Kidney (tissue), 14 donors: Measurements from ENCODE around the gene LYZL1. TPM values are rescaled to one million over a fixed set of nuclear protein-coding genes. Genes with fewer than 3 reads are reported as not detected.
"Not testable (repeated sequence)": the region's sequence is repeated elsewhere in the genome, so short reads cannot be mapped to it uniquely, and the experiment has no call there.

Source experiments
- DNase-seq, 5 donors: peaks; one replicate each; pipeline ENCODE4 v3.0.0-alpha.2; 2013 to 2020
- FAIRE-seq: peaks from 2 replicates; lab custom pipeline; 2012; peaks lifted over from hg19 to GRCh38; lab: Jason Lieb, UNC
- H3K27ac ChIP-seq, 2 donors: one replicate each; pipeline ENCODE4 v1.7.0; 2013; ENCODE audit warnings: low read depth in 2 of 2, low read length in 2 of 2, inconsistent platforms in 1 of 2
- H3K27me3 ChIP-seq: one replicate; pipeline ENCODE4 v1.7.1; 2013; ENCODE audit warnings: low read length, inconsistent platforms; ENCODE audit not compliant: control insufficient read depth, insufficient read depth
- H3K36me3 ChIP-seq, 3 donors: one replicate each; pipeline versions ENCODE4 v1.7.0 to v1.7.1; 2013; ENCODE audit warnings: low read length in 3 of 3, control low read depth in 1 of 3, inconsistent platforms in 1 of 3; ENCODE audit not compliant: insufficient read depth in 3 of 3, control insufficient read depth in 2 of 3
- H3K4me1 ChIP-seq, 3 donors: one replicate each; pipeline versions ENCODE4 v1.7.0 to v1.7.1; 2013; ENCODE audit warnings: low read length in 3 of 3, inconsistent platforms in 1 of 3, low read depth in 1 of 3; ENCODE audit not compliant: control insufficient read depth in 2 of 3, insufficient read depth in 2 of 3
- H3K4me3 ChIP-seq, 3 donors: one replicate each; pipeline versions ENCODE4 v1.7.0 to v1.8.1; 2013; ENCODE audit warnings: low read length in 3 of 3, control low read depth in 1 of 3, inconsistent platforms in 1 of 3
- H3K9ac ChIP-seq, 3 donors: one replicate each; pipeline versions ENCODE4 v1.7.0 to v1.7.1; 2013; ENCODE audit warnings: low read length in 3 of 3, control low read depth in 1 of 3, inconsistent platforms in 1 of 3
- H3K9me3 ChIP-seq, 3 donors: one replicate each; pipeline versions ENCODE4 v1.7.0 to v1.7.1; 2013; ENCODE audit warnings: low read length in 3 of 3, control low read depth in 1 of 3, inconsistent platforms in 1 of 3; ENCODE audit not compliant: control insufficient read depth in 2 of 3, insufficient read depth in 1 of 3
- intact Hi-C: fragments of 100-400 bp; cut with DNase I; formaldehyde crosslinking; loops from one replicate; pipeline ENCODE4 v1.11.1; 2022
- polyA plus RNA-seq: library from polyadenylated mRNA; stranded (reverse); fragments of 350-450 nt; fragmentation: Illumina TruSeq; extraction: RNeasy Lipid Tissue Mini Kit (QIAGEN cat#74804); gene quantifications from one replicate; pipeline ENCODE4 v1.2.3, GENCODE V29; 2014; ENCODE audit warnings: low read depth, low replicate concordance; ENCODE audit not compliant: insufficient read depth
- total RNA-seq: library from RNA; stranded (reverse); fragmentation: NEBNext Ultra II Directional; extraction: Animal tissue kit (Norgen Biotek cat#: 25700); gene quantifications from one replicate; pipeline ENCODE4 v1.2.1, GENCODE V29; 2021
- TF ChIP-seq, protein P1 (sequence below): IDR thresholded peaks from 3 replicates; pipeline ENCODE4 v1.5.1; 2012; ENCODE audit warnings: mild to moderate bottlenecking, moderate library complexity, borderline replicate concordance; ENCODE audit not compliant: insufficient read depth; ENCODE audit errors: extremely low read depth
- donor health status: control.
- donor health status: control.
- donor health status: control.
- donor health status: control.
- donor health status: control.
- donor health status: DM: yes; HTN: yes; CAD: no.
- donor health status: Normal renal cell carcinoma (clear cell type).

The LYZL1 gene
- total and polyA plus RNA-seq, 2 donors from 2014 or later, result not detected

DNA sequence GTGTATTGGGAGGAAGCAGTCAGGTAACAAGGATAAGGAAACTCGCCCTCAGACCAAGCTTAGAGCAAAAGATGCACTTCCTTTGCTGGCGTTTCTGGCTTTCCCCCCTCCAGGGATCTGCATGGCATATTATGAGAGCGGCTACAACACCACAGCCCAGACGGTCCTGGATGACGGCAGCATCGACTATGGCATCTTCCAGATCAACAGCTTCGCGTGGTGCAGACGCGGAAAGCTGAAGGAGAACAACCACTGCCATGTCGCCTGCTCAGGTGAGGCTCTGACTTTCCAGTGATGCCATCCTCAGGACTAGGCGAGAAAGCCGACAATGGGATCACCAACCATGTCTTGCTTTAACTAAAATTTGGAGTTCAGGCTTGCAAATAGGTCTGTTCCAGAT, 3.5 kb downstream of the LYZL1 start:
- FAIRE-seq, intact Hi-C loops, H3K36me3 ChIP-seq, H3K27me3 ChIP-seq, H3K4me1 ChIP-seq, DNase-seq, H3K4me3 ChIP-seq, H3K27ac ChIP-seq, H3K9ac ChIP-seq: not testable (repeated sequence)
- H3K9me3 ChIP-seq, result peaks cover 0 to 17% (median 0%) of the 10 kb centered on the region in 3 donors

DNA sequence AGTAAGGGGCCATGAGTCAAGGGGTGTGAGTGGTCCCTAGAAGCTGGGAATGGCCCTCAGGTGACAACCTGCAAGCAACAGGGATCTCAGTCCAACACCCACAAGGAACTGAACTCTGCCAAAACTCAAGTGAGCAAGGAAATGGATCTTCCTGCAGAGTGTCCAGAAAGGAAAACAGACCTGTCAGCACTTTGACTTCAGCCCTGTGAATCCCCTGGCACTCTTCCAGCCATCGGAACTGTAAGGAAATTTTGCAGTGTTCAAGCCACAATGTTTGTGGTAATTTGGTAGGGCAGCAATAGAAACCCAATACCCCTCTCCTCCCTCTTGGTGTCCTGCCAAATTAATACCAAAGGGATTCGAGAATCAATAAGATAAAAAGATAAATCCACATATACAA, 6.9 kb downstream of the LYZL1 start:
- no peaks in the 10 kb centered on the region for H3K27me3 ChIP-seq
- no peak for FAIRE-seq
- H3K36me3 ChIP-seq, result no peaks in the 10 kb centered on the region
- H3K4me1 ChIP-seq, result no peaks in the 10 kb centered on the region
- intact Hi-C loops, result no loop called here
- H3K9ac ChIP-seq, result no peak overlapping the region
- TF ChIP-seq, protein P1, sequence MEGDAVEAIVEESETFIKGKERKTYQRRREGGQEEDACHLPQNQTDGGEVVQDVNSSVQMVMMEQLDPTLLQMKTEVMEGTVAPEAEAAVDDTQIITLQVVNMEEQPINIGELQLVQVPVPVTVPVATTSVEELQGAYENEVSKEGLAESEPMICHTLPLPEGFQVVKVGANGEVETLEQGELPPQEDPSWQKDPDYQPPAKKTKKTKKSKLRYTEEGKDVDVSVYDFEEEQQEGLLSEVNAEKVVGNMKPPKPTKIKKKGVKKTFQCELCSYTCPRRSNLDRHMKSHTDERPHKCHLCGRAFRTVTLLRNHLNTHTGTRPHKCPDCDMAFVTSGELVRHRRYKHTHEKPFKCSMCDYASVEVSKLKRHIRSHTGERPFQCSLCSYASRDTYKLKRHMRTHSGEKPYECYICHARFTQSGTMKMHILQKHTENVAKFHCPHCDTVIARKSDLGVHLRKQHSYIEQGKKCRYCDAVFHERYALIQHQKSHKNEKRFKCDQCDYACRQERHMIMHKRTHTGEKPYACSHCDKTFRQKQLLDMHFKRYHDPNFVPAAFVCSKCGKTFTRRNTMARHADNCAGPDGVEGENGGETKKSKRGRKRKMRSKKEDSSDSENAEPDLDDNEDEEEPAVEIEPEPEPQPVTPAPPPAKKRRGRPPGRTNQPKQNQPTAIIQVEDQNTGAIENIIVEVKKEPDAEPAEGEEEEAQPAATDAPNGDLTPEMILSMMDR, result no peak
- DNase-seq, result no peak
- no peak overlapping the region for H3K4me3 ChIP-seq
- peaks cover 0 to 28% (median 4%) of the 10 kb centered on the region in 3 donors for H3K9me3 ChIP-seq
- no peak overlapping the region for H3K27ac ChIP-seq

DNA sequence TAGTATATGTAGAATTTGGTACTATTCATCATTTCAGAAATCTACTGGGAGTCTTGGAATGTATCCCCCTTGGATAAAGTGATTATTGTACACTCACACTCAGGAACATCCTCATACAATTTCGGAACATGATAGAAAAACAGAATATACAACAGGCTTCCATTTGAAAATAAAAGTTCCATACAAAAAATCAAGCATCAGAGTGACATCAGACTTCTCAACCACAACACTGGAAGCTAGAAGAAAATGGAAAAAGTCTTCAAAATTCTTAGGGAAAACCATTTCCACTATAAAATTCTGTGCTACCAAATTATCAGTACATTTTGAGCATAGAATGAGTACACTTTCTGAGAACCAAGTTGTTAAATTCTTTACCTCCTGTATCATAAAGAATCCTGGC, 8.8 kb downstream of the LYZL1 start:
- H3K36me3 ChIP-seq, result no peaks in the 10 kb centered on the region
- peaks cover 0 to 38% (median 4%) of the 10 kb centered on the region in 3 donors for H3K9me3 ChIP-seq
- H3K9ac ChIP-seq, result no peak overlapping the region
- FAIRE-seq (no peak), DNase-seq (no peak)
- H3K27ac ChIP-seq, result no peak overlapping the region
- no peak overlapping the region for H3K4me3 ChIP-seq
- intact Hi-C loops, result no loop called here
- H3K27me3 ChIP-seq, result no peaks in the 10 kb centered on the region
- H3K4me1 ChIP-seq, result no peaks in the 10 kb centered on the region
- TF ChIP-seq, protein P1, result no peak

DNA sequence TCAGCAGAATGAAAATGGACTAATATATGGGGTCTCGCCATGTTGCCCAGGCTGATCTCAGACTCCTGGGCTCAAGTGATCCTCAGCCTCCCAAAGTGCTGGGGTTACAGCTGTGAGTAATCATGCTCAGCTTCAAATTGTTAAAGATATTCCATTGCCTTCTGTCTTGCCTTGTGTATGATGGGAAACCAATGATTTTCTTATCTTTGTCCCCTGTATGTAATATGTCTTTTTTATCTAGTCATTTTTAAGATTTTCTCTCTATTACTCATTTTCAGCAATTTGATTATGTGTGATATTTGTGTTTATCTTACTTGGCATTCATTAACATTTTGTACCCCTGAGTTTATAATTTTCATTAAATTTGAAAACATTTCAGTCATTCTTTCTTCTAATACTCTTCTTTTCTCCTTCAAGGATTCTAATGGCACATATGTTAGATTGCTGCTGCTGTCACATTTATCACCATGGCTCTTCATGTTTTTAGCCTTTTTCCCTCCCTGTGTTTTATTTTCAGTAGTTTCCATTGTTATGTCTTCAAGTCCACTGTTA, 12.6 kb downstream of the LYZL1 start:
- Histone ChIP-seq H3K9ac (no peak overlapping the region), H3K9me3 (peaks cover 0 to 25% (median 4%) of the 10 kb centered on the region in 3 donors), H3K27me3 (no peaks in the 10 kb centered on the region), H3K4me1 (peaks cover 3 to 6% (median 5%) of the 10 kb centered on the region in 3 donors), H3K36me3 (no peaks in the 10 kb centered on the region), H3K27ac (no peak overlapping the region), H3K4me3 (no peak overlapping the region)
- TF ChIP-seq, protein P1, result no peak
- intact Hi-C loops, result loop anchor here (10.0 kb wide), 2 partner anchors 637 to 677 kb away; no protein-coding TSS in a partner anchor
- no peak for DNase-seq
- no peak for FAIRE-seq
